T-helper 2 cell treated with Interferon-gamma antibody and Interleukin-4, amounts not matched to agents 100 ng/mL and 5 ng/mL, for 36 hours (primary cell): ENCODE data around the gene ANKHD1. TPM values are rescaled to one million over a fixed set of nuclear protein-coding genes. Genes with fewer than 3 reads are reported as not detected.
"Not testable (repeated sequence)": the region's sequence is repeated elsewhere in the genome, so short reads cannot be mapped to it uniquely, and the experiment has no call there.

ENCODE experiments used
- intact Hi-C: fragments of 100-400 bp; cut with micrococcal nuclease; formaldehyde crosslinking; loops from one replicate; pipeline ENCODE4 v1.15.1; 2023
- total RNA-seq: library from RNA; stranded (reverse); gene quantifications from 2 replicates; pipeline ENCODE4 v1.2.3, GENCODE V29; 2022

The ANKHD1 gene
- total RNA-seq, 1 donor from 2014 or later, result 128 TPM

DNA sequence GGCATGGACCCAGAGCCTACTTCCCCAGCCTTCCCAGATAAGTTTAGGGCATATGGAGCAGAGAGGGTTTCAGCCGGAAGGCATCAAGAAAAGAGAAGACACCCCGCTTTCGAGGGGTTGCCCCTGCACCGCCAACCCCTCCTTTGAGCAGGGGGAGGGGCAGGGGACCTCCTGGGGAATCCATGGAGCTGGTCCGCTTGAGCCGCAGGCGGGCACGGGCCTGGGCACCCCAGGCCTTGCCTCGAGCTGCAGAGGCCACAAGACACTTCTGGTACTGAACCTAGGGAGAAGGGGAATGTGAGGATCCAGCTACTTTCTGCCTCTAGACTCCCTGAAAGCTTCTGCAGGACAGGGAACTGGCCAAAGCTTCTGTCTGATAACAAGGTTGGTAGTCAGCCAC, 156.9 kb downstream of the ANKHD1 start:
- intact Hi-C loops, result no loop called here

DNA sequence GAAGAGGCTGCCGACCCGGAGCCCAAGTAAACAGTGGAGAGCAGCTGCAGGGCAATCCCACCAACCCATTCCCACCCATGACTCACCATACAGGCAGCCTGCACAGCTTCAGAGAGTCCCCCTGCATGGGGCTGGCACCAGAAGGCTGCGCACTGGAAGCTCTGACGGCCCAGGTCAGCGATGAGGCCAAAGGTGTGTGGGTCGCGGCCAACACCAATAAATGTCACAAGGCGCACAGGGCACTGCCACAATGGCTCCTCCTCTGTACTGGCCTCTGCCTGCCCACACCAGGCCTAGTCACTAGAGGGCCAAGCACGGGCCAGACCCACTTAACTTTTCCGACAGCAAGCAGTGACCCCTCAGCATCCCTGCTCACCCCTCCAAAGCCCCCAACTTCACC, 158.6 kb downstream of the ANKHD1 start:
- intact Hi-C loops, result loop anchor here (5.0 kb wide), 1 partner anchor 448 kb away; the partner anchor contains the start of gene PURA

DNA sequence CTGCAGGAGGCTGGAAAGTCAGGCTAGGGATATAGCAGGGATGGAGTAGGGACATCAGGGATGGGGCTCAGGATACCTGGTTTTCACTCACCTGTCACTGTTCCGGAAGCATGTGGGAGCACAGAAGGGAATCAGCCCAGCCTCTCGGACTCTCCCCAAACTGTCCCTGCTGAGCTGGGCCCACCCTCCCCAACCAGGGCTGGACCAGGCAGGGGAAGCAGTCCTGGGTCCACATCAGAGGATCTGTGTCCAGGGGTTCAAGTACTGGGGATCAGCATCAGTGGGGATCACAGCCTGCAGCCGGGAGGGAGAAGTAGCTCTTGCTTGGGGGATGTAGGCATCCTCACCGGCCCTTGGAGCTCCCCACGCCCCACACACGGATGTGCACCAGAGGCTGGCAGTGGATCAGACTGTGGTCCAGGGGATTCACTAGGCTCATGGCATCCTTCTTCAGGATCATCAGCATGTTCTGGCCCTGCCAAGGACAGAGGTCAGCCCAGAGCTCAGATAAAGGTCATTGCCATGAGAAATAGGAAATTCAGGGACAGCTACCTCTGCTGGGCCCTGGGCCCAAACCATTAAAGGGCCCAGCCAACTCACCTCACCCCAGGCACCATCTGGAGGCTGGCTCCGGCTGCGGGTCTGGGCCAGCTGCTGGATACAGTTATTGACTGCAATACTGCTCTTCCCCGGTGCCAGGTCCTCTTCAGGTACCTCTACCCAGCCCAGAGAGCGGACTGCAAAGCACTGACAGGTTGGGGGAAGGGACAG, 160.3 kb downstream of the ANKHD1 start:
- intact Hi-C loops, result loop anchor here (5.0 kb wide), 1 partner anchor 450 kb away; the partner anchor contains the start of gene PURA

DNA sequence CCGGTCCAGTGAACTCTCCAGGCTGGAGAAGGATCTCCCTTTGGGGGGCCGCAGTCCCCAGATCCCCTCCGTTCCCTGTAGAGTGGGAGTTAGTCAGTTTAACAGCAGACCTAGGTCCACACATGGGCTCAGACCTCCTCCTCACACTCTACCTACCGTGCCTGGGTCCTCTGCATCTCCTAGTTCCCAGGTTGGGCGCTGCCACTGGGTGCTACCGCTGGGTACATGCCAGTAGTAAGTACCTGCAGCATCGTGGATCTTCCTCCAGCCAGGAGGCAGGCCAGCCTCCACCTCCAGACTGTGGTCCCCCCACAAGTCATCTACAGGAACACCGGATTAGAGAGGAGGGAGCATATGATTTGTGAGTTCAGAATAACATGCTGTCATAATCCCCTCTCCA, 162.0 kb downstream of the ANKHD1 start:
- intact Hi-C loops, result loop anchor here (5.0 kb wide), 1 partner anchor 451 kb away; the partner anchor contains the start of gene PURA

DNA sequence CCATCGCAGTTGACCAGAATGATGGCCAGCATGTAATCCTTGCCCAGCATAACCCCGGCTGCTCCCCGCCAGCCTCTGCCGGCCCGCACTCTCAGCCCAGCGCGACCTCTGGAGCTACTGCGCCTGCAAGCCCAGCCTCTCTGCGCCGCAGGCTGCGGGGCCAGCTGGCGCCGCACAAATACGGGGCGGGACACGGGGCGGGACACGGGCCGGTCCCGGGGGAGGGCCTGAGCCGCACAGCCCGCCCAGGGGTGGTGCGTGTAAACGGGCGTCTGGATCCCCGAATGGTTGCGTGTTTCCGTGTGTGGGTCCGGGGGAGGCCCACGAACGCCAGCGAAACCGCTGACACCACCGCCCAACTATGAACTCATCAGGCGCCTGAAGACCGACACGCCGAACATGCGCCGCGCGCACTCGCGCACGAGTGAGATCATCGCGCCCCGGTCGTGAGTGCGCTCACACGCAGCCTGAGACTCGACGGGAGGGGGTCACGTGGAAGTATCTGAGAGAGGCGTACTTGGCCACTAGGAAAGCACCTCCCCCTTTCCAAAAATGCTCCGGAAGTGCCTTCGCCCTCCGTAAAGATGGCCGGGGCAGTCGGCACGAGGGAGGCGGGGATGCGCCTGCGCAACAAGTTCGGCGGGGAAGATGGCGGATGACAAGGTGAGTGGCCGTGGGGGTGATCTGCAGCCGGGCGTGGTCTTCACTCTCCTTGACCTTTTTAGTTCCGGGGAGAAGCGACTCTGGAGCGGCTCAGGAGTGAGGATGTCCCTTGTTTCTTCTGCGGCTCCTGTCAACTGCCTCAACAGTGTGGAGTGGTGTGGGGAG, 162.8 kb downstream of the ANKHD1 start, which contains the start of the genes APBB3 and SLC35A4:
Gene APBB3, minus strand, starts transcription at position 403 of the 828 bp plus-strand sequence. Its CDS starts 353 bp downstream, at position 50.
Gene SLC35A4, plus strand, starts transcription at position 633 of the 828 bp plus-strand sequence. CDS start 2,342 bp downstream, outside the sequence.
- intact Hi-C loops, result loop anchor here (1.0 to 5.0 kb wide), 10 partner anchors 8 to 452 kb away; partner anchors contain the start of genes ANKHD1, CYSTM1, EIF4EBP3 and IK

DNA sequence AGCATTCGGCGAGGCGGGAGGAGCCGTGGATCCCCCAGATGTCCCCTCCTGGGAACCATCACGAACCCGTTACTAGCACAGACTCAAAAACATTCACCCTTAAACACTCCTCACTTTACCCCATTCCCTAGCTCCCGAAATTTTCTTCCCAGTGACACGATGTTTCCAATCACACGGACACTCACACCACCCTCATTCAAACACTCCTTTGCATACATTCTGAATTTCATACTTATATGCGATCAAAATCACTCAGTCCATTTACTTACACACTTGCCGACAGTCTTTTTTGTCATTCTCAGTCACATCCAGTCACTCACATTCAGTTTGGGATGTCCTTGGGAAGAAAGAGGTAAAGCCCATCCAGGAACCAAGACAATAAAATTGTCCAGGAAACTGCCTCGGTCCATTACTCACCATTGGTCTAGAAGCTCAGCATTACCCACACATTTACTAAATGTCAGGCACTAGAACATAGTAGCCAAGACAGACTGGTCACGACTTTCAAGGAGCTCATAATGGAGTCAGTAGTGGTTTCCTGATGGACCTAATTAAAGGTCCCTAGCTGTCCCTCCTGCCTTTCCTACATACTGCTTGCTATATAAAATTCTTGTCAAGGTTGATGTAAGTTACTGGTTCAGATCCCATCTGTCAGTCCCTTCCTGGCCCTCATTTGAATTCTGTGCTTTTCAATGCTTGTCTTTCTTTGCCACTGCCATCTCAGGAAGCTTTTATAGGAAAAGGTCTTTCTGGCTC, 163.6 kb downstream of the ANKHD1 start:
- intact Hi-C loops, result no loop called here

DNA sequence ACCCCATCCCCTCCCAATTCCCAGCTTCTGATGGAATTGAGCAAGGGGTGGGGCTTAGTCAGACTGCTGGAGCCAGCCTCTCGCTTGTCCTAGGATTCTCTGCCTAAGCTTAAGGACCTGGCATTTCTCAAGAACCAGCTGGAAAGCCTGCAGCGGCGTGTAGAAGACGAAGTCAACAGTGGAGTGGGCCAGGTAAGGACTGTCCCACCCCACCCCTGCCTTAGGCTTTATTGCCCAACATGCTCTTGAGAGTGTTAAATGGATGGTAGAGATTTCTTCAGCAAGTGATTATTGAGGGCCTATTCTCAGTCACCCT, 164.1 kb downstream of the ANKHD1 start:
- intact Hi-C loops, result no loop called here

DNA sequence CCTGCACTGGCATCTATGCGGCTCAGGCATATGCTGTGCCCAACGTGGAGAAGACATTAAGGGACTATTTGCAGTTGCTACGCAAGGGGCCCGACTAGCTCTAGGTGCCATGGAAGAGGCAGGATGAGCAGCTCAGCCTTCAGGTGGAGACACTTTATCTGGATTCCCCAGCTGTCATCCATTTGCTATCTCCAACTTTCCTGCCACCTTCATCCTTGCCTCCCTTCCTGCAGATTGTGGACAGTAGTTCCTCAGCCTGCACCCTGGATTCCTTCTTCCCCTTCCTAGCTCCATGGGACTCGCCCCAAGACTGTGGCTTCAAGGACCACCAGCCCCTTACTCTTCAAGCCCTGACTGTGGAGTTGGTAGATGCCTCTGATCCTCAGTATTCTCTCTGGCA, 165.0 kb downstream of the ANKHD1 start:
- intact Hi-C loops, result no loop called here

DNA sequence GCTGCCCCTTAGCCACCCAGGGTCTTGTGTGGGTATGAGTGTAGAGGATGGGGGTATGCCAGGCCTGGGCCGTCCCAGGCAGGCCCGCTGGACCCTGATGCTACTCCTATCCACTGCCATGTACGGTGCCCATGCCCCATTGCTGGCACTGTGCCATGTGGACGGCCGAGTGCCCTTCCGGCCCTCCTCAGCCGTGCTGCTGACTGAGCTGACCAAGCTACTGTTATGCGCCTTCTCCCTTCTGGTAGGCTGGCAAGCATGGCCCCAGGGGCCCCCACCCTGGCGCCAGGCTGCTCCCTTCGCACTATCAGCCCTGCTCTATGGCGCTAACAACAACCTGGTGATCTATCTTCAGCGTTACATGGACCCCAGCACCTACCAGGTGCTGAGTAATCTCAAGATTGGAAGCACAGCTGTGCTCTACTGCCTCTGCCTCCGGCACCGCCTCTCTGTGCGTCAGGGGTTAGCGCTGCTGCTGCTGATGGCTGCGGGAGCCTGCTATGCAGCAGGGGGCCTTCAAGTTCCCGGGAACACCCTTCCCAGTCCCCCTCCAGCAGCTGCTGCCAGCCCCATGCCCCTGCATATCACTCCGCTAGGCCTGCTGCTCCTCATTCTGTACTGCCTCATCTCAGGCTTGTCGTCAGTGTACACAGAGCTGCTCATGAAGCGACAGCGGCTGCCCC, 165.6 kb downstream of the ANKHD1 start:
- intact Hi-C loops, result no loop called here

DNA sequence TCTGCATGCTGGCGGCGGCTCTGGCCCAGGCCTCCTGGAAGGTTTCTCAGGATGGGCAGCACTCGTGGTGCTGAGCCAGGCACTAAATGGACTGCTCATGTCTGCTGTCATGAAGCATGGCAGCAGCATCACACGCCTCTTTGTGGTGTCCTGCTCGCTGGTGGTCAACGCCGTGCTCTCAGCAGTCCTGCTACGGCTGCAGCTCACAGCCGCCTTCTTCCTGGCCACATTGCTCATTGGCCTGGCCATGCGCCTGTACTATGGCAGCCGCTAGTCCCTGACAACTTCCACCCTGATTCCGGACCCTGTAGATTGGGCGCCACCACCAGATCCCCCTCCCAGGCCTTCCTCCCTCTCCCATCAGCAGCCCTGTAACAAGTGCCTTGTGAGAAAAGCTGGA, 166.2 kb downstream of the ANKHD1 start:
- intact Hi-C loops, result no loop called here

DNA sequence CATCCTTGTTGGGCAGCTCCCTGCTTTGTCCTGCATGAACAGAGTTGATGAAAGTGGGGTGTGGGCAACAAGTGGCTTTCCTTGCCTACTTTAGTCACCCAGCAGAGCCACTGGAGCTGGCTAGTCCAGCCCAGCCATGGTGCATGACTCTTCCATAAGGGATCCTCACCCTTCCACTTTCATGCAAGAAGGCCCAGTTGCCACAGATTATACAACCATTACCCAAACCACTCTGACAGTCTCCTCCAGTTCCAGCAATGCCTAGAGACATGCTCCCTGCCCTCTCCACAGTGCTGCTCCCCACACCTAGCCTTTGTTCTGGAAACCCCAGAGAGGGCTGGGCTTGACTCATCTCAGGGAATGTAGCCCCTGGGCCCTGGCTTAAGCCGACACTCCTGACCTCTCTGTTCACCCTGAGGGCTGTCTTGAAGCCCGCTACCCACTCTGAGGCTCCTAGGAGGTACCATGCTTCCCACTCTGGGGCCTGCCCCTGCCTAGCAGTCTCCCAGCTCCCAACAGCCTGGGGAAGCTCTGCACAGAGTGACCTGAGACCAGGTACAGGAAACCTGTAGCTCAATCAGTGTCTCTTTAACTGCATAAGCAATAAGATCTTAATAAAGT, 166.9 kb downstream of the ANKHD1 start:
- intact Hi-C loops, result loop anchor here (1.0 kb wide), 1 partner anchor 71 kb away; the partner anchor contains the start of gene TMCO6

DNA sequence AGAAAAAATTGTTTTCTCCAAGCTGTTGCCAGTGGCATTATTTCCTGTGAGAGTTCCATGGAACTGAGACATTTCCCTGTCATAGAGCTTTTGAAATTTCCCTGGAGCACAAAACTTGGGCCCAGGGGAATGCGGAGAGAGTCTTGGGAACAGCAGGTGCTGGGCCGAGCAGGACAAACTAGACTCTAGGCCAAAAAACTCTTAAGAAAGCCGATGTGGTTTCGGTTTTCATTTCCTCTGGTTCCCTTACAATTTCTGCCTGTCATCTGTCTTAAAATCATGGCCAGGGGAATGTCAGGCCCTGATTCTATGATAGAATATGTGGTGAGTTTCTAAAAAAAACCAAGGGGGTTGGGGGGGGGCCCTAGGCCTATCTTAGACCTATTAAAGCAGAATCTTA, 167.6 kb downstream of the ANKHD1 start:
- intact Hi-C loops, result loop anchor here (1.0 kb wide), 1 partner anchor 70 kb away; the partner anchor contains the start of gene TMCO6

DNA sequence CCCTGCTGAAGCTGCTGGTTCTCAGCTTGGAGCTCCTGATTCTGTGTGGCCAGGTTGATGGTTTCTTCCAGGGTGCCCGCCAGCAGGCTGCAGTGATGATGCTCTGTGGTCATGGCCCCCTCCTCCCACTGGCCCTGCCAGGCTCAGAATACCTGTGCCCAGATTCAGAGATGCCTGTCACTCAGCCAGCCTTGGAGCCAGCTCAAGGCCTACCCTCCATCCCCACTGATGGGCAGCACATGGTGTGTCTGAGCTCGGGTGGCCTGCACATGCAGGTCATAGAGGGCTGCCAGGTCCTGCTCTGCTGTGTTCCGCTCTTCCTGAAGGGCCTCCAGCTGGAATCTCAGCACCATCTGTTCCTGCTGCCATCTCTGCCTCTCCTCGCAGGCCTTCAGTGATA, 168.4 kb downstream of the ANKHD1 start:
- intact Hi-C loops, result no loop called here

DNA sequence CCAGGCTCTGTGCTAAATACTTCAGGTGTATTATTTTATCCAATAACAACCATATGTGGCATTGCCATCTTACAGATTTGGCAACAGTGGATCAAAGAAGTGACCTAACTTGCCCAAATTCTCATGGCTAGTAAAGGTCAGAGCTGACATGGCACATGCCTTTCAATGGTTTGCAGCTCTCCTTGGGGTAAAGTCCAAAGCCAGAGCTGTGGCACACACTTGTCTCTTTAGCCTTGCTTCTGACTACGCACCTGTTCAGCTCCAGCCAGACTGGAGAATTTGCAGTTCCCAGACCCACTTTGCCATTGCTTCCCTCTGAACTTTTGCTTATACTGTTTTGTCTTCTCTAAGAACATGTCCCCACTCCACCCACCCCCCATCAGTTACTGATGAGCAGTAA, 168.9 kb downstream of the ANKHD1 start:
- intact Hi-C loops, result no loop called here

DNA sequence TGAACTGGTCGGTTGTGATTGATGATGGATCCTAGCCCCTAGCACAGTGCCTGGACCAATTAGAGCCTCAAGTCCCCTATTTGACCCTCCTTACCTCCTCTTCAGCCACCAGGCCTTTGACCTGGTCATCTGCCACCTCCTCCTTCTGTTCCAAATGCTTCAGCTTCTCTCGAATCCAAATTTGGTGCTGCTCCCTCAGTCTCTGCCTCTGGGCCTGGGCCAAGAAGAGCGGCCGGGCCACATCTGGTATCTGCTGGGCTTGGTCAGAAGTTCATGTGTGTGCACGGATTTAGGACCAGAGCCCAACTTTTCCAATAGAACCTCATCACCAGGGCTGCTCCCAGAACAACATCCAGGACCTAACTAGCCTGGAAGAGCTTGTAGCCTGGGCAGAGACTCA, 169.5 kb downstream of the ANKHD1 start:
- intact Hi-C loops, result no loop called here

DNA sequence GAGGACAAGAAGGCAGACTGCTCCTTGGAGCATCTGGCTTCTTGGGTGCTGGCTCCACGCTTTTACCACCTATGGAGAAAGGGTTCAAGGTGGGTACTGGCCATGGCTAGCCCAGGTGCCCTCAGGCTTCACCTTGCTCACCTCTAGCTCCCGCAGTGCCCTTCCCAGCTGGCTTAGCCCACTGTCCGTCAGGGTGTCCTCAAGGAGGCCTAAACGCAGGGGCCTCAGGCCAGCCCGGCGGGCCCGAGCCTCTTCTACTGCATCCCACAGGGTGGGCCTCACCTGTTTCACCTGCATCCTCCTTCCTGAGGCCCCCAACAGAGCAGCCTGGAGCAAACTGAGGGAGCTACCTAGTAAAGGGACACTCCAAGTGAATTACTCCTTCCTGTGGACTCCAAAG, 172.1 kb downstream of the ANKHD1 start:
- intact Hi-C loops, result no loop called here

DNA sequence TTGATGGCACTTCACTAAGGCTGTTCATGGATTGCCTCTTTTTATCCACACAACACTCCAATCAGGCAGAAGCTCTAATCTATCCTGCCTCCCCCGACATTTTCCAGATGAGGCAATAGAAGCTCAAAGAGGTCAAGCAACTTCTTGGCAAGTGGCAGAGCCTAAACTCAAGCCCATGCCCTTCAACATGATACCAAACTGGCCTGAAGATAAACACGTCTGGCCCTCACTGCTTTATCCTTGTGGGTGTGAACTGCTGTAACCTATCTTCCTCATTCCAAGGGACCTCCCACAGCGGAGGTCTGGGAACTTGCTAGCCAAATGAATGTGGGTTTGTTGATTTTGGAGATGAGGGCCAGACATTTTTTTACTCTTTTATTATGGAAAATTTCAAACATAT, 172.5 kb downstream of the ANKHD1 start:
- intact Hi-C loops, result no loop called here

DNA sequence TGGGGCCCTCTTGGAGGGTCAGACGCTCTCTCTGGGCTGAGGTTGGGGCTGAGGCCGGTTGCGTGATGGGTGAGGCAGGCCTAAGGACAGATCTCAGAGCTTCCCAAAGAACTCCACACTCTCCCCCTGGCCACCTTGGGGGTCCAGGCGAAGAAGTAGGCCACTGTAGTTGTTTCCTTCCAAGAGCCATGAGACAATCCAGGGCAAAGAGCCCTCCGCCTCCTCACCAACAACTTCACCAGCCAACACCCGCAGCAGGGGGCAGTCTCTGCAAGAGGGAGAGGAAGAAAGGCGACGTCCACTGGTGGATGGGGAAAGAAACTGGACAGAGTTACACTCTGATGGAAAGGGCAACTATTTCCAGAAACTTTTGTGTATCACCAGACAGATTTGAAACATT, 173.7 kb downstream of the ANKHD1 start:
- intact Hi-C loops, result no loop called here

DNA sequence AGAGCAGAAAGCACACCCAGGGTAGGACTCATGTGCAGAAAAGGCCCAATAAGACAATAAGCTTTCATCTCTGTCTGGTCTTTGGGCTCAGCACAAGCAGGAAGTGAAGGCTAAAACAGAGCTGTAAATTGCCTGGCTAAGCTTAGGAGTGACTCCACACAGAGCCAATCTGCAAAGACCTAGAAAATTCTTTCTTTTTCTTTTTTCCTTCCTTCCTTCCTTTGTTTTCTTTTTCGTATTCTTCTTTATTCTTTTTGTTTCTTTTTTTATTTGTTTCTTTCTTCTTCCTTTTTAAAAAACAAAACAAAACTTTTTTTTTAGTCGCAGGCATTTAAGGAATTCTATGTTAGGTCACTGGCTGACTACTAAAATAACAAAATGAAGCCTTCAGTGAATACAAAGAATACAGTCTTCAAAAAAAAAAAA, 175.2 kb downstream of the ANKHD1 start:
- intact Hi-C loops, result no loop called here

DNA sequence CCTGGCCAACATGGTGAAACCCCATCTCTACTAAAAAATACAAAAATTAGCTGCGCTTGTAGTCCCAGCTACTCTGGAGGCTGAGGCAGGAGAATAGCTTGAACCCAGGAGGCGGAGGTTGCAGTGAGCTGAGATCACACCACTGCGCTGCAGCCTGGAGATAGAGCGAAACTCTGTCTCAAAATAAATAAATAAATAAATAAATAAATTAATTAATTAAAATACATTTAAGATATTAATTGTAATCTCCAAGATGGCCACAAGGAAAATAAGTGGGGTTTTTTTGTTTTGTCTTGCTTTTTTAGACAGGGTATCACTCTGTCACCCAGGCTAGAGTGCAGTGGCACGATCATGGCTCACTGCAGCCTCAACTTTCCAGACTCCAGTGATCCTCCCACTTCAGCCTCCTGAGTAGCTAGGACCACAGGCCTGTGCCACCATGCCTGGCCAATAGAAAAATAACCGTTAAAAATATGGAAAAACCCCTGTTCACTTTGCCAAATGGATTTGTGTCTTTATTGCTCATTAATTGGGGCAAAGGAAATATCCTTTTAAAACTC, 177.6 kb downstream of the ANKHD1 start:
- intact Hi-C loops, result not testable (repeated sequence)
